ENCODE results near the gene DAB1. TPM values are rescaled to one million over a fixed set of nuclear protein-coding genes. Genes with fewer than 3 reads are reported as not detected.

DAB1 gene
- total RNA-seq, 5 donors from 2014 or later (not counting 1 experiment from before 2014, with no cell fraction given): 0.82 to 3.7 (median 1.5) TPM

GRCh38 chr1:57384284-57384683 is 39.6 kb downstream of the DAB1 start:
- no peak for ATAC-seq (replicated peaks in 1 of 4)
- H3K27ac Mint-ChIP-seq: no peak overlapping the region
- Histone ChIP-seq H3K4me3 (ENCODE audit: control insufficient read depth in 1 of 2, extremely low read depth in 1 of 2, low read length in 1 of 2) (no peak overlapping the region), H3K27ac (ENCODE audit: low read length) (no peak overlapping the region), H3K9me3 (no peaks in the 10 kb centered on the region), H3K27me3 (replicated peaks in 1 of 2; ENCODE audit: control insufficient read depth in 2 of 2, extremely low read depth in 1 of 2, insufficient read depth in 2 of 2, low read length in 1 of 2) (no peaks in the 10 kb centered on the region), H3K4me1 (ENCODE audit: control insufficient read depth in 1 of 2, extremely low read depth in 1 of 2, insufficient read depth in 2 of 2, low read length in 2 of 2) (no peaks in the 10 kb centered on the region), H3K36me3 (ENCODE audit: control insufficient read depth in 2 of 2, extremely low read depth in 1 of 2, insufficient read depth in 1 of 2, low read length in 1 of 2) (no peaks in the 10 kb centered on the region)
- POLR2A ChIA-PET: no interaction called here
- CTCF ChIA-PET: no interaction called here
- peaks cover 0 to 7% (median 7%) of the 10 kb centered on the region in 3 donors for H3K9me3 Mint-ChIP-seq
- no peaks in the 10 kb centered on the region for H3K4me1 Mint-ChIP-seq
- H3K36me3 Mint-ChIP-seq: no peaks in the 10 kb centered on the region
- no peaks in the 10 kb centered on the region for H3K27me3 Mint-ChIP-seq
- WGBS (ENCODE audit: insufficient coverage): no CpG with 5 or more reads among the region's 4 CpGs
- no peak overlapping the region for H3K4me3 Mint-ChIP-seq
- no peak for DNase-seq

- Mint-ChIP-seq H3K36me3 (no peaks in the 10 kb centered on the region), H3K4me1 (no peaks in the 10 kb centered on the region), H3K27ac (no peak overlapping the region), H3K27me3 (peaks cover 4 to 7% of the 10 kb centered on the region in 2 donors), H3K9me3 (peaks cover 0 to 7% (median 4%) of the 10 kb centered on the region in 3 donors), H3K4me3 (no peak overlapping the region)
- no CpG with 5 or more reads among the region's 2 CpGs for WGBS (ENCODE audit: insufficient coverage)
- Histone ChIP-seq H3K27me3 (replicated peaks in 1 of 2; ENCODE audit: control insufficient read depth in 2 of 2, extremely low read depth in 1 of 2, insufficient read depth in 2 of 2, low read length in 1 of 2) (no peaks in the 10 kb centered on the region), H3K27ac (ENCODE audit: low read length) (no peak overlapping the region), H3K36me3 (ENCODE audit: control insufficient read depth in 2 of 2, extremely low read depth in 1 of 2, insufficient read depth in 1 of 2, low read length in 1 of 2) (no peaks in the 10 kb centered on the region), H3K9me3 (no peaks in the 10 kb centered on the region), H3K4me1 (ENCODE audit: control insufficient read depth in 1 of 2, extremely low read depth in 1 of 2, insufficient read depth in 2 of 2, low read length in 2 of 2) (no peaks in the 10 kb centered on the region), H3K4me3 (ENCODE audit: control insufficient read depth in 1 of 2, extremely low read depth in 1 of 2, low read length in 1 of 2) (no peak overlapping the region)
- ATAC-seq (replicated peaks in 1 of 4): no peak
- POLR2A ChIA-PET: no interaction called here
- CTCF ChIA-PET: no interaction called here
- no peak for DNase-seq
These were observed 42.0 kb downstream of the DAB1 start for GRCh38 chr1:57381871-57382270.

DNA sequence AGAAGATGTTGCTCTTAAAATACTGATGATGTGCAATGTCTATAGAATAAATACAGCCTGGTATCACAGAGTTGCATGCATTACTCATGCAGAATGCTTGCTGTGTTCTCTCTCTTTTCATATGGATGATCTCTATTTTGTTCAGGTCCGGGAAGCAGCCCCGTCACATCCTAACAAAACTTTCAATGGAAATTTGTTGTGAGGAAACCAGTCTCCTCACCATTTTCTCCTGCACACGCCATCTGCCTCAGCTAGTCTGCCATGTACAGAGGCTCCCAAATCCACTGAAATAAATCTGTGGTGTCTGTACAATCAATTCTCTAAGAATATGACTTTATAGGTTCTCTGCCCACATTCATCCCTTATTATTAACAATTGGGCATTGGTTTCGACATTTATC is 42.4 kb downstream of the DAB1 start:
- Histone ChIP-seq H3K4me3 (ENCODE audit: control insufficient read depth in 1 of 2, extremely low read depth in 1 of 2, low read length in 1 of 2) (no peak overlapping the region), H3K27me3 (replicated peaks in 1 of 2; ENCODE audit: control insufficient read depth in 2 of 2, extremely low read depth in 1 of 2, insufficient read depth in 2 of 2, low read length in 1 of 2) (no peaks in the 10 kb centered on the region), H3K9me3 (no peaks in the 10 kb centered on the region), H3K4me1 (ENCODE audit: control insufficient read depth in 1 of 2, extremely low read depth in 1 of 2, insufficient read depth in 2 of 2, low read length in 2 of 2) (no peaks in the 10 kb centered on the region), H3K27ac (ENCODE audit: low read length) (no peak overlapping the region), H3K36me3 (ENCODE audit: control insufficient read depth in 2 of 2, extremely low read depth in 1 of 2, insufficient read depth in 1 of 2, low read length in 1 of 2) (no peaks in the 10 kb centered on the region)
- Mint-ChIP-seq H3K27ac (no peak overlapping the region), H3K36me3 (no peaks in the 10 kb centered on the region), H3K9me3 (peaks cover 0 to 7% (median 4%) of the 10 kb centered on the region in 3 donors), H3K27me3 (peaks cover 4 to 7% of the 10 kb centered on the region in 2 donors), H3K4me3 (no peak overlapping the region), H3K4me1 (no peaks in the 10 kb centered on the region)
- ChIA-PET CTCF (no interaction called here), POLR2A (no interaction called here)
- DNase-seq: no peak
- no peak for ATAC-seq (replicated peaks in 1 of 4)
- no CpG with 5 or more reads among the region's 4 CpGs for WGBS (ENCODE audit: insufficient coverage)

- ATAC-seq (replicated peaks in 1 of 4) (no peak), DNase-seq (no peak)
- no peak overlapping the region for H3K27ac Mint-ChIP-seq
- Histone ChIP-seq H3K9me3 (no peaks in the 10 kb centered on the region), H3K27ac (ENCODE audit: low read length) (no peak overlapping the region), H3K27me3 (replicated peaks in 1 of 2; ENCODE audit: control insufficient read depth in 2 of 2, extremely low read depth in 1 of 2, insufficient read depth in 2 of 2, low read length in 1 of 2) (no peaks in the 10 kb centered on the region), H3K4me1 (ENCODE audit: control insufficient read depth in 1 of 2, extremely low read depth in 1 of 2, insufficient read depth in 2 of 2, low read length in 2 of 2) (no peaks in the 10 kb centered on the region), H3K4me3 (ENCODE audit: control insufficient read depth in 1 of 2, extremely low read depth in 1 of 2, low read length in 1 of 2) (no peak overlapping the region), H3K36me3 (ENCODE audit: control insufficient read depth in 2 of 2, extremely low read depth in 1 of 2, insufficient read depth in 1 of 2, low read length in 1 of 2) (no peaks in the 10 kb centered on the region)
- POLR2A ChIA-PET: no interaction called here
- H3K36me3 Mint-ChIP-seq: no peaks in the 10 kb centered on the region
- WGBS (ENCODE audit: insufficient coverage): no CpG with 5 or more reads among the region's 3 CpGs
- peaks cover 4 to 11% of the 10 kb centered on the region in 2 donors for H3K27me3 Mint-ChIP-seq
- H3K4me1 Mint-ChIP-seq: no peaks in the 10 kb centered on the region
- H3K9me3 Mint-ChIP-seq: peaks cover 0 to 7% (median 4%) of the 10 kb centered on the region in 3 donors
- H3K4me3 Mint-ChIP-seq: no peak overlapping the region
- CTCF ChIA-PET: no interaction called here
These were observed 42.9 kb downstream of the DAB1 start for GRCh38 chr1:57380923-57381322.

GRCh38 chr1:57378534-57378933 is 45.3 kb downstream of the DAB1 start:
- no peak overlapping the region for H3K27ac ChIP-seq (ENCODE audit: low read length)
- CTCF ChIA-PET: no interaction called here
- H3K27ac Mint-ChIP-seq: no peak overlapping the region

DNA sequence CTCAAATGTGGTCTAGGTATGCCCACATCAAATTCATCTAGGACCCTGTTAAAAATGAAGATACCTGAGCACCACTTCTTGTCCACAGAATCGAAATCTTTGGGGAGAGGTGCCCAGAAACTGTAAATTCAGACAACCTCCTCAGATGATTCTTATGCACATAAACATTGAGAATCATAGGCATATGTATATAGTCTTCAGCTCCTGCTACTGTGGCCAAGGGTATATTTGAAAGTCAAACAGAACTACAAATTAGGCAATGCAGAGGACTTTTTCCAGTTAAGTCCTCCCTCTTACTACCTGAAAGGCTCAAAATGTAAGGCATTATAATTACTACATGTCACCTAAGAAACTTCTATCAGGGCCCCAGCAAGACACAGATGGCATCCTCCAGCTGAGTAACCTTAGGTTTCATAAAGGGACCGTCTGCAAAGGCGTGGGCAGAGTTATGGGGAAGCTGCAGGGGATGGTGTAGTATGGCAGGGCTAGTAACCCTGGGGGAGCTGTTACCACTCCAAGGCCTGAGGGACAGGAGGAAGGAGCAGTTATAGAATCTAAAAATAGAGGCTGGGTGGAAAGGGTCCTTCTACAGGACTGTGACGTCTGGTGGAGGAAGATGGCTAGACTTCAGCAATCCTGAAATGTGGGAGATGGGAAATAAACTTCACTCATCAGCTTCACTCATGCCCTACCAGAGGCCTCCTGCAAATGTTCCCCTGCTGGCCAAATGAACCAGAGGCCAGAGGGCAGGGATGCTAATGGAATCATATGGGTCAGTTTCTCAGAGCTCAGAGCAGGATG is 46.3 kb downstream of the DAB1 start:
- Histone ChIP-seq H3K27me3 (replicated peaks in 1 of 2; ENCODE audit: control insufficient read depth in 2 of 2, extremely low read depth in 1 of 2, insufficient read depth in 2 of 2, low read length in 1 of 2) (no peaks in the 10 kb centered on the region), H3K27ac (ENCODE audit: low read length) (no peak overlapping the region), H3K4me3 (ENCODE audit: control insufficient read depth in 1 of 2, extremely low read depth in 1 of 2, low read length in 1 of 2) (no peak overlapping the region), H3K9me3 (no peaks in the 10 kb centered on the region), H3K4me1 (ENCODE audit: control insufficient read depth in 1 of 2, extremely low read depth in 1 of 2, insufficient read depth in 2 of 2, low read length in 2 of 2) (no peaks in the 10 kb centered on the region), H3K36me3 (ENCODE audit: control insufficient read depth in 2 of 2, extremely low read depth in 1 of 2, insufficient read depth in 1 of 2, low read length in 1 of 2) (no peaks in the 10 kb centered on the region)
- ChIA-PET POLR2A (no interaction called here), CTCF (no interaction called here)
- H3K27me3 Mint-ChIP-seq: peaks cover 4 to 14% of the 10 kb centered on the region in 2 donors
- DNase-seq (no peak), ATAC-seq (replicated peaks in 1 of 4) (no peak)
- H3K36me3 Mint-ChIP-seq: no peaks in the 10 kb centered on the region
- WGBS (ENCODE audit: insufficient coverage): 81% methylated on average over 2 of the region's 4 CpGs
- no peak overlapping the region for H3K4me3 Mint-ChIP-seq
- no peak overlapping the region for H3K27ac Mint-ChIP-seq
- no peaks in the 10 kb centered on the region for H3K4me1 Mint-ChIP-seq
- no peaks in the 10 kb centered on the region for H3K9me3 Mint-ChIP-seq

More at GRCh38 chr1:57378534-57378933, 45.3 kb downstream of the DAB1 start:
- no peaks in the 10 kb centered on the region for H3K36me3 ChIP-seq (ENCODE audit: control insufficient read depth in 2 of 2, extremely low read depth in 1 of 2, insufficient read depth in 1 of 2, low read length in 1 of 2)
- H3K9me3 ChIP-seq: no peaks in the 10 kb centered on the region
- H3K4me3 ChIP-seq (ENCODE audit: control insufficient read depth in 1 of 2, extremely low read depth in 1 of 2, low read length in 1 of 2): no peak overlapping the region
- POLR2A ChIA-PET: interaction anchor here in 1 of 2 donors (0.6 kb wide), 1 partner anchor 23 kb away, joined by 3 read pairs; no protein-coding TSS in a partner anchor
- no peak for ATAC-seq (replicated peaks in 1 of 4)
- no peaks in the 10 kb centered on the region for H3K4me1 ChIP-seq (ENCODE audit: control insufficient read depth in 1 of 2, extremely low read depth in 1 of 2, insufficient read depth in 2 of 2, low read length in 2 of 2)
- Mint-ChIP-seq H3K4me3 (no peak overlapping the region), H3K4me1 (no peaks in the 10 kb centered on the region), H3K9me3 (peaks cover 0 to 5% (median 4%) of the 10 kb centered on the region in 3 donors), H3K36me3 (no peaks in the 10 kb centered on the region), H3K27me3 (peaks cover 4 to 14% of the 10 kb centered on the region in 2 donors)
- no peaks in the 10 kb centered on the region for H3K27me3 ChIP-seq (replicated peaks in 1 of 2; ENCODE audit: control insufficient read depth in 2 of 2, extremely low read depth in 1 of 2, insufficient read depth in 2 of 2, low read length in 1 of 2)
- no peak for DNase-seq
- WGBS (ENCODE audit: insufficient coverage): no CpG with 5 or more reads among the region's 2 CpGs

Data from T-cell (primary cell).